K562 (cell line): ENCODE data around the gene MAML1. TPM values are rescaled to one million over a fixed set of nuclear protein-coding genes. Genes with fewer than 3 reads are reported as not detected.

Experiments
- ATAC-seq: fragments of 200-7000 bp; cut with Tn5 transposase; 3 replicates; pipeline ENCODE4 v1.9.1; 2020; ENCODE audit warnings: moderate library complexity
- BruUV-seq: library from RNA; stranded (reverse); fragments of 400-500 nt; replicated peaks from 2 replicates; lab custom pipeline; 2021; lab: Mats Ljungman, UMichigan
- CTCF ChIA-PET: fragments of 300-600 bp; formaldehyde crosslinking; extraction: SDS; loops from one replicate; lab custom pipeline; 2021; ENCODE audit warnings: low intra/inter-chr PET ratio; lab: Yijun Ruan, JAX
- POLR2A ChIA-PET: fragments of 300-600, 350-650 bp; sonication (Branson Sonifier 250); formaldehyde crosslinking; extraction: SDS; loops from one replicate; lab custom pipeline; 2021; ENCODE audit warnings: antibody characterized with exemption, inconsistent platforms; lab: Yijun Ruan, JAX
- DNase-seq, 4 experiments: peaks; one replicate each; pipeline versions ENCODE4 v3.0.0 to v3.0.0-alpha.2; 2011 to 2018; ENCODE audit warnings: low spot score in 3 of 4, mixed read lengths in 3 of 4; ENCODE audit errors: extremely low read depth in 1 of 4
- FAIRE-seq: peaks from 2 replicates; lab custom pipeline; 2011; peaks lifted over from hg19 to GRCh38; lab: Jason Lieb, UNC
- H2AFZ ChIP-seq: 2 replicates; pipeline ENCODE4 v1.6.0; 2011; ENCODE audit warnings: low read depth, low read length, control low read depth, inconsistent platforms
- H3K27ac ChIP-seq: fragments of 200-600 bp; 3 replicates; pipeline ENCODE4 v1.8.0; 2011; ENCODE audit warnings: low read depth, mild to moderate bottlenecking, control low read depth, inconsistent platforms, low read length, moderate library complexity, mixed read lengths; ENCODE audit errors: extremely low read depth
- H3K27me3 ChIP-seq, 2 experiments: fragments of 300-600 bp in 1 of 2; 2 replicates in 1 of 2; 3 replicates in 1 of 2; pipeline versions ENCODE4 v1.6.0 to v1.8.0; 2011; ENCODE audit warnings: inconsistent platforms in 2 of 2, low read length in 2 of 2, mild to moderate bottlenecking in 1 of 2, mixed read lengths in 1 of 2, moderate library complexity in 1 of 2; ENCODE audit not compliant: control insufficient read depth in 2 of 2, insufficient read depth in 2 of 2
- H3K36me3 ChIP-seq: fragments of 300-600 bp; 3 replicates; pipeline ENCODE4 v1.8.0; 2011; ENCODE audit warnings: mild to moderate bottlenecking, low read length, inconsistent platforms; ENCODE audit not compliant: control insufficient read depth, insufficient read depth
- H3K4me1 ChIP-seq, 2 experiments: fragments of 200-600 bp in 1 of 2; replicated peaks in 1 of 2; 2 replicates in 1 of 2; 3 replicates in 1 of 2; pipeline versions ENCODE4 v1.5.1 to v1.8.0; 2011; ENCODE audit warnings: inconsistent platforms in 2 of 2, low read length in 2 of 2, mild to moderate bottlenecking in 1 of 2, mixed read lengths in 1 of 2, moderate library complexity in 1 of 2; ENCODE audit not compliant: control insufficient read depth in 2 of 2, insufficient read depth in 2 of 2
- H3K4me2 ChIP-seq: 2 replicates; pipeline ENCODE4 v1.6.1; 2011; ENCODE audit warnings: low read length, control low read depth, inconsistent platforms, mixed read lengths; ENCODE audit not compliant: insufficient read depth
- H3K4me3 ChIP-seq: fragments of 200-600 bp; sonication (generic), shearing (Covaris generic); 2 replicates; pipeline ENCODE4 v1.5.1; 2016; ENCODE audit warnings: control low read depth, inconsistent platforms
- H3K79me2 ChIP-seq: fragments of 200-600 bp; 3 replicates; pipeline ENCODE4 v1.8.0; 2011; ENCODE audit warnings: low read length, inconsistent platforms; ENCODE audit not compliant: control insufficient read depth, insufficient read depth
- H3K9ac ChIP-seq, 2 experiments: 2 replicates each; pipeline versions ENCODE4 v1.6.0 to v1.6.1; 2011; ENCODE audit warnings: low read depth in 2 of 2, low read length in 2 of 2, control low read depth in 1 of 2, inconsistent platforms in 1 of 2, mild to moderate bottlenecking in 1 of 2, mixed read lengths in 1 of 2; ENCODE audit not compliant: insufficient read depth in 1 of 2
- H3K9me1 ChIP-seq: one replicate; pipeline ENCODE4 v1.6.0; 2011; ENCODE audit warnings: inconsistent platforms, mild to moderate bottlenecking, low read length, moderate library complexity; ENCODE audit not compliant: control insufficient read depth, insufficient read depth
- H3K9me3 ChIP-seq: replicated peaks from 2 replicates; pipeline ENCODE4 v1.5.1; 2011; ENCODE audit warnings: low read depth, low read length, inconsistent platforms; ENCODE audit not compliant: control insufficient read depth, insufficient read depth
- H4K20me1 ChIP-seq: replicated peaks from 2 replicates; pipeline ENCODE4 v1.6.1; 2011; ENCODE audit warnings: low read length, inconsistent platforms, mixed read lengths; ENCODE audit not compliant: control insufficient read depth, insufficient read depth
- BRD4 ChIP-seq: fragments of 200-600 bp; sonication (generic); IDR thresholded peaks from 2 replicates; pipeline ENCODE4 v1.6.1; 2017; ENCODE audit warnings: inconsistent platforms
- CBX5 ChIP-seq: IDR thresholded peaks from 2 replicates; pipeline ENCODE4 v1.6.1; 2014; ENCODE audit warnings: low read depth, borderline replicate concordance
- CHCHD3 ChIP-seq: fragments of 250-450 bp; sonication (Bioruptor Pico); IDR thresholded peaks from 2 replicates; pipeline ENCODE4 v2.1.2; 2022; ENCODE audit warnings: mild to moderate bottlenecking
- ESRRB ChIP-seq: fragments of 250-450 bp; sonication (Bioruptor Pico); IDR thresholded peaks from 2 replicates; pipeline ENCODE4 v1.5.0; 2020; ENCODE audit warnings: mild to moderate bottlenecking, moderate library complexity, borderline replicate concordance
- HDAC8 ChIP-seq: fragments of 450-650 bp; IDR thresholded peaks from 2 replicates; pipeline ENCODE4 v1.6.1; 2016; ENCODE audit warnings: mild to moderate bottlenecking, missing genetic modification characterization, moderate library complexity, missing compliant biosample characterization
- NR2C1 ChIP-seq, 2 experiments: fragments of 450-650 bp; IDR thresholded peaks; 2 replicates each; pipeline ENCODE4 v1.6.1; 2017; ENCODE audit warnings: mild to moderate bottlenecking in 2 of 2, antibody characterized with exemption in 1 of 2, inconsistent platforms in 1 of 2, missing compliant biosample characterization in 1 of 2, missing genetic modification characterization in 1 of 2
- PRDM10 ChIP-seq: fragments of 450-650 bp; IDR thresholded peaks from 2 replicates; pipeline ENCODE4 v1.6.1; 2018; ENCODE audit not compliant: partially characterized antibody
- PTBP1 ChIP-seq: fragments of 200-400 bp; formaldehyde crosslinking; IDR thresholded peaks from 2 replicates; pipeline ENCODE4 v1.6.1; 2017; ENCODE audit warnings: low read depth, low read length
- ZNF121 ChIP-seq: sonication (generic); formaldehyde crosslinking; conservative IDR thresholded peaks from 2 replicates; pipeline ENCODE4 v1.8.0; 2022; ENCODE audit warnings: missing genetic modification reagents
- ZNF146 ChIP-seq: IDR thresholded peaks from one replicate; pipeline ENCODE4 v1.6.1; 2018; ENCODE audit warnings: missing compliant biosample characterization; ENCODE audit not compliant: unreplicated experiment
- ZNF584 ChIP-seq: fragments of 200-800 bp; sonication (Bioruptor generic); IDR thresholded peaks from 2 replicates; pipeline ENCODE4 v1.6.1; 2016; ENCODE audit warnings: low read depth, mild to moderate bottlenecking, missing genetic modification characterization, missing compliant biosample characterization
- WGBS: fragments of 100-300 bp; shearing (Covaris generic); methylation state at CpG from one replicate; pipeline ENCODE4 v1.1.6; 2016; ENCODE audit warnings: low coverage, mixed read lengths; ENCODE audit not compliant: insufficient coverage; ENCODE audit errors: missing lambda C conversion rate; 5-methylcytosine and 5-hydroxymethylcytosine counted together
- in situ Hi-C: fragments of 300-500 bp; cut with MboI; formaldehyde crosslinking; loops from 4 replicates; pipeline ENCODE4 v1.15.0; 2018; ENCODE audit warnings: inconsistent platforms, mixed read lengths
- intact Hi-C: fragments of 100-400 bp; cut with micrococcal nuclease; formaldehyde crosslinking; loops from 2 replicates; pipeline ENCODE4 v1.14.2; 2022
- polyA plus RNA-seq, 8 experiments: library from polyadenylated mRNA; depleted of rRNA in 4 of 8; stranded (reverse) in 5 of 8; unstranded in 3 of 8; fragments of >200 nt; fragmentation: Nextera tagmentation in 2 of 8; fragmentation: Illumina TruSeq in 1 of 8; extraction: Ambion mirVana in 2 of 8; extraction: Trizol in 1 of 8; gene quantifications; 2 replicates each; pipeline versions ENCODE4 v1.2.1 to v1.2.3, GENCODE V29; 2011 to 2014; ENCODE audit warnings: inconsistent platforms in 1 of 8, missing spikeins in 1 of 8
- total RNA-seq, 7 experiments: library from RNA; depleted of rRNA in 6 of 7; stranded (reverse); fragments of >200 nt in 6 of 7; fragmentation: Illumina TruSeq in 2 of 7; extraction: Trizol in 2 of 7; gene quantifications; 2 replicates each; pipeline versions ENCODE4 v1.2.1 to v1.2.3, GENCODE V29; 2011 to 2021; ENCODE audit warnings: low replicate concordance in 1 of 7
- TF ChIP-seq, protein P1 (sequence below): fragments of 250-450 bp; sonication (Bioruptor Pico); IDR thresholded peaks from 2 replicates; pipeline ENCODE4 v1.4.0; 2020; ENCODE audit warnings: borderline replicate concordance
- TF ChIP-seq, protein P2 (sequence below), 2 experiments: fragments of 450-650 bp in 1 of 2; sonication (generic) in 1 of 2; formaldehyde crosslinking in 1 of 2; IDR thresholded peaks in 1 of 2; conservative IDR thresholded peaks in 1 of 2; 2 replicates each; pipeline versions ENCODE4 v1.6.1 to v1.8.1; 2016 to 2023; ENCODE audit warnings: mild to moderate bottlenecking in 2 of 2, moderate library complexity in 2 of 2, inconsistent platforms in 1 of 2, missing genetic modification reagents in 1 of 2

MAML1 gene
- total and polyA plus RNA-seq, 9 of the 15 experiments (the other 6 are each of a cell fraction or from before 2014, with no cell fraction given), result 0.32 to 18.4 (median 7.0) TPM

GRCh38 chr5:179817890-179818745 is 85.5 kb downstream of the MAML1 start:
- H3K36me3 ChIP-seq, result peaks cover 47% of the 10 kb centered on the region; the same call in 2 of the 3 replicates
- WGBS, result 34% methylated on average over 13 of the region's 14 CpGs
- ChIA-PET CTCF (no interaction called here), POLR2A (no interaction called here)
- peaks cover 19% of the 10 kb centered on the region for H4K20me1 ChIP-seq
- peak overlapping the region; percentile 96 to 97 for H3K9ac ChIP-seq
- peak overlapping the region; percentile 73 for H3K4me2 ChIP-seq
- TSS peak; percentile 81 for BruUV-seq
- H3K27ac ChIP-seq, result peak overlapping the region; percentile 98
- in situ Hi-C loops, result no loop called here
- H3K4me1 ChIP-seq, result peaks cover 40 to 74% of the 10 kb centered on the region in 2 experiments
- H3K4me3 ChIP-seq, result peak overlapping the region; percentile 28; the same call in 1 of the 2 replicates
- peaks cover 12% of the 10 kb centered on the region for H3K9me1 ChIP-seq
- DNase-seq (peak in 1 of 4 experiments; percentile 56), FAIRE-seq (no peak), ATAC-seq (no peak)
- intact Hi-C loops, result loop anchor here (2.0 kb wide), 1 partner anchor 13 kb away; no protein-coding TSS in a partner anchor
- H3K79me2 ChIP-seq, result peaks cover 69% of the 10 kb centered on the region
- no peaks in the 10 kb centered on the region for H3K27me3 ChIP-seq
- peak overlapping the region; percentile 80 for H2AFZ ChIP-seq
- H3K9me3 ChIP-seq, result no peaks in the 10 kb centered on the region
- TF ChIP-seq CBX5 (no peak), PTBP1 (no peak), BRD4 (no peak), ESRRB (CRISPR knock-in tag) (no peak), HDAC8 (tag) (0 out of 2 replicates have a peak, but pooled peaks have one; percentile 67), ZNF121 (CRISPR knock-in tag) (no peak), NR2C1 (IDR thresholded peaks at IDR 0.05) (no peak), NR2C1 (tag; IDR thresholded peaks at IDR 0.05) (no peak), ZNF584 (CRISPR knock-in tag) (no peak; the same call in 1 of the 2 replicates), ZNF146 (CRISPR knock-in tag) (no peak), CHCHD3 (CRISPR knock-in tag) (no peak), PRDM10 (no peak)
- TF ChIP-seq, protein P1, sequence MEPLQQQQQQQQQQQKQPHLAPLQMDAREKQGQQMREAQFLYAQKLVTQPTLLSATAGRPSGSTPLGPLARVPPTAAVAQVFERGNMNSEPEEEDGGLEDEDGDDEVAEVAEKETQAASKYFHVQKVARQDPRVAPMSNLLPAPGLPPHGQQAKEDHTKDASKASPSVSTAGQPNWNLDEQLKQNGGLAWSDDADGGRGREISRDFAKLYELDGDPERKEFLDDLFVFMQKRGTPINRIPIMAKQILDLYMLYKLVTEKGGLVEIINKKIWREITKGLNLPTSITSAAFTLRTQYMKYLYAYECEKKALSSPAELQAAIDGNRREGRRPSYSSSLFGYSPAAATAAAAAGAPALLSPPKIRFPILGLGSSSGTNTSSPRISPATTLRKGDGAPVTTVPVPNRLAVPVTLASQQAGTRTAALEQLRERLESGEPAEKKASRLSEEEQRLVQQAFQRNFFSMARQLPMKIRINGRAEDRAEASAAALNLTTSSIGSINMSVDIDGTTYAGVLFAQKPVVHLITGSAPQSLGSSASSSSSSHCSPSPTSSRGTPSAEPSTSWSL (CRISPR knock-in tag), result no peak
- TF ChIP-seq, protein P2, sequence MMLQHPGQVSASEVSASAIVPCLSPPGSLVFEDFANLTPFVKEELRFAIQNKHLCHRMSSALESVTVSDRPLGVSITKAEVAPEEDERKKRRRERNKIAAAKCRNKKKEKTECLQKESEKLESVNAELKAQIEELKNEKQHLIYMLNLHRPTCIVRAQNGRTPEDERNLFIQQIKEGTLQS (IDR thresholded peaks at IDR 0.05), result no peak
- TF ChIP-seq, protein P2 (CRISPR knock-in tag; conservative IDR thresholded peaks at IDR 0.05), result no peak
